Measurements from ENCODE around the gene MYRF.

DNA sequence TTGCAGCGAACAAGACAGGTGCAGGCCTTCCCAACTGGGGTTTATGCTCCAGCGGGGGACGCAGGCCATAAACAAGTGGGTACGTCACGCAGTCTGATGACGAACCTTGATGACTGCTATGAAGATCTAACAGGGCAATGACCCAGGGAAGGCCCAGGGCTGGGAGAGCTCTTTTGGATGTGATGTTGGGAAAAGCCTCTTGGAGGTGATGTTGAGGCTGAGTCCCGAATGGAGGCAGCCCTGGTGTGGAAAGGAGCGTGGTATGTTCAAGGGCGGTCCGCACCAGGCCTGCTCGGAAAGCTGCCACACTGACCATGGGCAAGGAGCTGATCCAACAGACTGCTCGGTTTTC is 81.5 kb downstream of the MYRF start:
- TF ChIP-seq, protein P1, sequence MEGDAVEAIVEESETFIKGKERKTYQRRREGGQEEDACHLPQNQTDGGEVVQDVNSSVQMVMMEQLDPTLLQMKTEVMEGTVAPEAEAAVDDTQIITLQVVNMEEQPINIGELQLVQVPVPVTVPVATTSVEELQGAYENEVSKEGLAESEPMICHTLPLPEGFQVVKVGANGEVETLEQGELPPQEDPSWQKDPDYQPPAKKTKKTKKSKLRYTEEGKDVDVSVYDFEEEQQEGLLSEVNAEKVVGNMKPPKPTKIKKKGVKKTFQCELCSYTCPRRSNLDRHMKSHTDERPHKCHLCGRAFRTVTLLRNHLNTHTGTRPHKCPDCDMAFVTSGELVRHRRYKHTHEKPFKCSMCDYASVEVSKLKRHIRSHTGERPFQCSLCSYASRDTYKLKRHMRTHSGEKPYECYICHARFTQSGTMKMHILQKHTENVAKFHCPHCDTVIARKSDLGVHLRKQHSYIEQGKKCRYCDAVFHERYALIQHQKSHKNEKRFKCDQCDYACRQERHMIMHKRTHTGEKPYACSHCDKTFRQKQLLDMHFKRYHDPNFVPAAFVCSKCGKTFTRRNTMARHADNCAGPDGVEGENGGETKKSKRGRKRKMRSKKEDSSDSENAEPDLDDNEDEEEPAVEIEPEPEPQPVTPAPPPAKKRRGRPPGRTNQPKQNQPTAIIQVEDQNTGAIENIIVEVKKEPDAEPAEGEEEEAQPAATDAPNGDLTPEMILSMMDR (conservative IDR thresholded peaks at IDR 0.05; ENCODE audit: low read depth, low read length), result no peak
- TF ChIP-seq EZH2phosphoT487 (IDR thresholded peaks at IDR 0.05; ENCODE audit: borderline replicate concordance, low read length) (no peak), EZH2 (IDR thresholded peaks at IDR 0.05; ENCODE audit: low read length, unreplicated experiment) (no peak)

Measured in PC-3 (cell line).